HG02973 (cell line): Measurements from ENCODE around the gene SMG6.

ENCODE experiments used
- ATAC-seq: cut with Tn5 transposase; IDR thresholded peaks from one replicate; pipeline ENCODE4 v1.9.1; 2021; ENCODE audit warnings: moderate library complexity; ENCODE audit not compliant: unreplicated experiment

Gene SMG6

DNA sequence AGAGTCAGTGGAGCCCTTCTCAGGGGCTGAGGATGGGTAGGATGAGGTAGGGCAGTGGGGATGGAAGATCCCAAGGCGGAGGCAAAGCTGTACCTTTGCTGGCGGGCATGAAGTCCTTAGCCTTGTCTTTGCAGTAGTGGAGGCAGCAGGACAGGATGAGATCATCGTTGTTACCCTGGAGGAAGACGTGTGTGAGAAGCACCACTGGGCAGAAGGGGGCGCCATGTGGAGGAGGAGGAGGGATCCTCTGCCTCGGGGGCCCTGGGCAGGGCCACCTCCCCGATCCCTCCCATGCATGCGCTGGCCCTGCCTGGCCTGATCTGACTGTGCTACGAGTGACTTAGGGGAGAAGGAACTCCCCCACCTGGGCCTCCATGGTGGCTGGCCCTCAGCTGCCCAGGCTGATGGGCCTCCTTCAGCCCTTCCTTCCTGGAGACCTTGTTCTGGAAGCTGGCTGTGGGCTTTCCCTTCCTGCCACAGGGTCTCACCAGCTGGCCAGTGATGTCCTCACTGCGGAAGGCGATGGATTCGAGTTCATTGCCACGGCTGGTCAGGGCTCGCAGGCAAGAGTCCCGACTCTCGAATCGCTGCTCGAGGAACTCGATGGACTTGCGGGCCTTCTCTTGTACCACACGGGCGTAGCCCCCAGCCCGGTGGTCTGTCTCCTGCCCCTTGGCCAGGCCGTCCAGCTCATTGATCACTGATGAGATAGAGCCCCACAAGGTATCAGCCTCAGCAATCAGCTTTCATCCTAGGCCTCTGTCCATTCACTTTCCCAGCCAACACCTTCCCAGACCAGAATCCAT is 238.4 kb downstream of the SMG6 start:
- no peak for ATAC-seq

DNA sequence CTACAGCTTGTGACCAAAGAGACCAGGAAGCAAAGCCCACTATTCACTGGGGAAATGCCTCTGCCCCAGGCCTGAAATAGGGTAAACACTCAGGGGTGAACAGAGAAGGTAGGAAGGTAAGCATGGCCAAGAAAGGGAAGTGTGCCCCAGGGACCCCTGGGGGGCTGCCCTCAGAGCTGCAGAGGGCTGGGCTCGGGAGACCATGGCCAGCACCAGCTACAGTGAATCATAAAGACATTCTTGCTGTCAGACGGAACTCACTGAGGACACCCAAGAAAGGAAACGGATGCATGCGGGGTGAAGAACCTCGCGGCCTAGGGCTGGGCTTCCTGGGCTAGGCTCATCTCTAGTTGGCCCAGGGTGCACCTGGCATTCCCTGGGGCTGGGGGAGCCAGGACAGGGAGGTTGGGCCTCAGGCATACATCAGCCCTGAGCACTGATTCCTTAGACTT is 239.0 kb downstream of the SMG6 start:
- no peak for ATAC-seq

DNA sequence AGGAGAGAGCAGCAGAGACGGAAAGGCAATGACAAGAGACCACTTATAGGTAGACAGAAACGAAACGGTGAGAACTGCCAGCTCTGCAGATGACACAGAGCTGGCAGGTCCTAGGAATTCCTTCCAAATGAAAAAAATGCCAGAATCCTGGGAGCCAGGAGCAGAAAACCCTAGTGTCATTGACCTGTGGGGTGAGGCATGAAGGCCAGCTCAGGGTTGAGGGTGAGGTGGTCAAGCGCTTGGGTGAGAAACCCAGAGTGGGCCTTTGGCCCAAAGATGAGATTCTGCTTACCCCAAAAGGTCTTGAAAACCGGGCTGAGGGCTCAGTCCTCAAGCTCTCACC is 239.5 kb downstream of the SMG6 start:
- ATAC-seq = no peak

DNA sequence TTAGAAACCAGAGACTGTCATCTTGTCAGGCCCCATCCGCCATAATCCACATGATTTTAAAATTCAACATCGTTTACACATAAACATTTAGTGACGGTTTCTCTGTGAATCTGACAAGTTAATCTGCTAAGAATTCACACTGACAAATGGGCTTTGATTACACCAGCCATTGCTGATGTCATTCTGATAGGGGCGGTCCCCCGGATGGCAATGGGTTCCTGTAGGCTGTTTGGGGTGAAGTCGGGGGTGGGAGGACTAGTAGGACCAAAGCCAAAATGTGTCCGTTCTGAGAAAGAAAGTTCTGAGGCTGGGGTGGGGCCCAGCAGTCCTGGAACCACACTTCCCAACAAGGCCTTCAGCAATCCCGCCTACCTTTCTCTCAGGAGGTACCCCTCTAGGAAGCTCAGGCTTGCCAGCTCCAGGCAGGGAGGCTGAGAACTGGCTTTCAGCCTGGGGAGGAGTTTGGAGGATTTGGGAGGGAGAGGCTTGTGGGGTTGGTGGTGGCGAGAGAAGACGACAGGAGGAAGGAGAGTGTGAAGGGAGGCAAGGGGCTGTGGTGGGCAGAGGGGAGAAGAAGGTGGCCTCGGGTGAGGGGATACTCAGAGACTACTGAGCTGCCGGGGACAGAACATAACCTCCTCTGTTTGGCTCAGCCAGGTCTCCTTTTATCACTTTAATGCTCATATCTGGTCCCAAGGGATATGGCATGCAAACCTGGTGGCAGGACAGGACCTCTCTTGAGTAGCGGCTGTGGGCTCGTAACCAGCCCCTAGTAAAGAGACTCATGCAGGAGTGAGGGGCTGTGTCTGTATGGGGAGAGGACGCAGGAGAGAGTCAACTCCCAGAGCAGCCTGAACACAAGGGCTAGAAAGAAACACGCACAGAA is 240.1 kb downstream of the SMG6 start:
- ATAC-seq = no peak

DNA sequence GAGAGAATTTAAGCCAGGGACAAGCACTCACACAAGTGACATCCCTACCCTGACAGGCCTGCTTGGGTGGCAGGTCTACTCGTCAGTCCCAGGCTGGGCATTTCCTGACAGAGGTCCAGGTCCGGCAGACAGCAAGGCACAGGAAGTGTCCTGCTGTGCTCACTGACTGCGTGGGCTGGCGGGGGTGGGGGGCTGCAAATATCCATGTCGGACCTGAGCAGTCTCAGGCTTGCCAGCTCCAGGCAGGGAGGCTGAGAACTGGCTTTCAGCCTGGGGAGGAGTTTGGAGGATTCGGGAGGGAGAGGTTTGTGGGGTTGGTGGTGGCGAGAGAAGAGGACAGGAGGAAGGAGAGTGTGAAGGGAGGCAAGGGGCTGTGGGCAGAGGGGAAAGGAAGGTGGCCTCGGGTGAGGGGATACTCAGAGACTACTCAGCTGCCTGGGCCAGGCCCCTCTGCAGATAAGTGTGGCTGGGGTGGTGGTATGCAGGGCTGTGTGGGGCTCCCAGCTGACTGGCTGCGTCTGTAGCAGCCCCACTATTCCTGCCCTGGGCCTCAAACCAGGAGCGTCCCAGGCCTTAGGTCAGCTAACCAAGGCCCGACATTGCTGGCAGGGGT is 240.9 kb downstream of the SMG6 start:
- no peak for ATAC-seq

DNA sequence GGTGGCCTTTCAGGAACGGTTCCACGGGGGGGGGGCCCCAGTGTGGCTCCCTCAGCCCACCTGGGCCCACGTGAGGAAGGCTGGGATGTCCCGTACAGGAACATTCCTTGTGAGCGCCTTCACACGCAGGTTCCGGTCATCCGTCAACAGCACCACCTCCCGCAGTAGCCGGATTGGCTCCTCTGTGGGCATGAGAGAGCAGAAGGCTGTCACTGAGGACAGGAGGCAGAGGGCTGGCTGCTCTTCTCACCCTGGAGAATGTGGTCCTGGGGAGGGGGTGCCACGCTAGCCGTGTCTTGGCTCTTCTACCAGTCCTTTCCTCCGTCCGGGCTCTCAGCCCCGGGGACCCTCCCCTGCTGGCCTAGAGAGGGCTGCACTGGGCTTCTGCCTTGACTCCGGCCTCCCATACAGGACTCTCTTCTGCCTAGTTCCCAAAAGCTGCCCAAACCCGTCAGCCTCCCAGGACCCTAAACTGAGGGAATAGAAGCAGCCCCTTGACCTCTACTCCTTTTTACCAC is 242.1 kb downstream of the SMG6 start:
- no peak for ATAC-seq

DNA sequence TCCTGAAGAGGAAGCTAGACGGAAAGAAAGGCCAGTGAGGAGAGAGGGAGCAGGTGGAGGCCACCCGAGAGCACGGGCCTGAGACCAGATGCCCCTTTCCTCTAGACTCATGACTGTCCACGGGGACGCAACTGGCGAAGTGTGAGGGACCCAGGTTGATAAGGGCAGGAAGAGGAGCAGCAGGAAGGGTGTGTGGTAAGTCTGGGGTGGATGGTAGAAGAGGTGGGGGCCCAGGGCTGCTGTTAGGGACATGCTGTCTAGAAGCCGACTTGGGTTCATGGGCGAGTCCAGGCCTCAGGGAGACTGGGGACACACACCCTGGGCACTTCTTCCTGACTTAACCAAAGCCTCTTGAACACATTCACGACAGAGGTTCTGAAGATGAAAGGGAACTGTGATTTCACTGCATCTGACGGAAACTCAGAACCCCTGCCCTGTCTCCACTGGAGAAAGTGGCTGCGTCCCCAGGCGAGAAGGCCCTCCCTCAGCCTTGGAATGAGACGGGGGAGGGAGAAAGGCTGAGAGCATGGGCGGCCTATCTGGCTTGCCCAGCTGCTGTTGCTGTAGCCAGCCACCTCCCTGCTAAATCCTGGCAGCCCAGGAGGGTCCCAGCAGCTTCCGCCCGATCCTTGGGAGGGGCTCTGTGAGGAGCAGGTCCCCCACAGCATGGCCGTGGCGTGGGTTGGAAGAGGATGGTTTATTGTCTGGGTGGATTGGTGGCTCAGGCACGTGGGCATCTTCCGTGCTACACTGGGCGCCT is 242.7 kb downstream of the SMG6 start:
- ATAC-seq = no peak

DNA sequence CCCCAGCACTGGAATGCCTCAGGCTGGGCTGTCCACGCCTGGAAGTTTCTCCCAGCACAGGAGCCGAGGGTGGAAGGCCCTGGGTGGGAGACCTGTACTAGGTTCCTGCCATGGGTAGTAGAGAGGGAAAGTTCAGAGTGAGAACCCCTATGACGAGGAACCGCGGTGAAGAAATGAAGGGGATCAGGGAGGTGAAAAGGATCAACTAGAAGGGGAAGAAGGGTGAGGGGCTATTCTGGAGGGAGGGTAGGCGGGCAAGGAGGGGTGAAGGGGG is 243.3 kb downstream of the SMG6 start:
- no peak for ATAC-seq

DNA sequence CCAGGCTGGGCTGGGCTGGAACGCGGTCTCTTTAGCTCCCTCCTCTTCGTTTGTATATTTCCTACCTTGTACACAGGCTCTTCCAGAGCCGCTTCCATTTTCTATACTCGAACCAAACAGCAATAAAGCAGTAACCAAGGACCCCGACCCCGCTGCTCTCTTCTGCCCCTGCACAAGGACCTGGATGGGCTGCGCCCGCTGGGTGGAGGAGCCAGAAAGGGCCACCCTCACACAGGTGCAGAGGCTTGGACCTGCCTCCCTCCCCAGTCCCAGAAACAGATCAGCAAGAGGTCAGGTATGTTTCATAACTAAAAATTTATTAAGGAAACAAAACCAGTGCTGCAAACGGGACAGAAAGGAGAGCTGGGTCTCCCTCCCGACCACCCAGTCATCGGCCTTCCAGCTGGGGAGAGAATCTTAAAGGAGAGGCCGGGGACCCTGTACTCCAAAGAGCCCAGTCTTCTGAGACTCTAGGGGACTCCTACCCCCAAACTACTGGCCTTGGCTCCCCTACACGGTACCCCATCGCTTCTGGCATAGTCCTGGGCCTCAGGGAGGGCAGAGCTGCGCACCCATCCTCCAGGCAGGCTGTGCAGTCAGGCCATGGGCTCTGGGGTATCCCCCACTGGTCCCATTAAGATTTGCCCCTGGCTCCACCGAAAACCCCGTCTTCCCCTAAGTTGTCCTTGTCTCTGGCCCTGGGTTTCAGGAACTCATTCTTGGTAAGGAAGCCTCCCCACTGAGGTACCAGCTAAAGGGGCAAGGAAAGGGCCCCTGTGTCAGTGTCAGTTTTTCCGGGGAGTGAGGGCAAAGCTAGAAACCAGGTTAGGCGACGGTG is 243.8 kb downstream of the SMG6 start:
- no peak for ATAC-seq

DNA sequence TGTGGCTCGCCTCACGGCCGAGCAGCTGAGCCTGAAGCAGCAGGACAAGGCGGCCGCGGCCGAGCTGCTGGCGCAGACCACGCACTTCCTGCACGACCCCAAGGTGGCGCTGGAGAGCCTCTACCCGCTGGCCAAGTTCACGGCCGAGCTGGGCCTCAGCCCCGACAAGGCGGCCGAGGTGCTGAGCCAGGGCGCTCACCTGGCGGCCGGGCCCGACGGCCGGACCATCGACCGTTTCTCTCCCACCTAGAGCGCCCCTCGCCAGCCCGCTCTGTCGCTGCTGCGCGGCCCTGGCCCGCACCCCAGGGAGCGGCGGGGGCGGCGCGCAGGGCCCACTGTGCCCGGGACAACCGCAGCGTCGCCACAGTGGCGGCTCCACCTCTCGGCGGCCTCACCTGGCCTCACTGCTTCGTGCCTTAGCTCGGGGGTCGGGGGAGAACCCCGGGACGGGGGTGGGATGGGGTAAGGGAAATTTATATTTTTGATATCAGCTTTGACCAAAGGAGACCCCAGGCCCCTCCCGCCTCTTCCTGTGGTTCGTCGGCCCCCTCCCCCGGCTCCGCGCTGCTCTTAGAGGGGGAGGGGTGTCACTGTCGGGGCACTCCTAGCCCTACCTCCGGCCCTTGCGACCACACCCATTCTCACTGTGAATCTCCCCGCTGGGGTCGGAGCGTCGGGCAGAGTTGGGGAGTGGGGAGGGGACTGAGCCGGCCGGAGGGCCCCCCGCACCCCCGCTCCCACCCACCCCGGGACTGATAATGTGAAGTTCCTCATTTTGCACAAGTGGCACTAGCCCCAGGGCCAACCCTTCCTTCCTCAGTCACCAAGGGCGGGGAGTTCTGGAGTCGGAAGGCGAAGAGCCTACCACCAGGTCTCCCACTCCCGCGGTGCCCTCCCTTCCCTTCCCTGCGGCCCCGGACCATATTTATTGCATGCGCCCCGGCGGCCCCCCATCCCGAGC is 244.7 kb downstream of the SMG6 start:
- no peak for ATAC-seq

DNA sequence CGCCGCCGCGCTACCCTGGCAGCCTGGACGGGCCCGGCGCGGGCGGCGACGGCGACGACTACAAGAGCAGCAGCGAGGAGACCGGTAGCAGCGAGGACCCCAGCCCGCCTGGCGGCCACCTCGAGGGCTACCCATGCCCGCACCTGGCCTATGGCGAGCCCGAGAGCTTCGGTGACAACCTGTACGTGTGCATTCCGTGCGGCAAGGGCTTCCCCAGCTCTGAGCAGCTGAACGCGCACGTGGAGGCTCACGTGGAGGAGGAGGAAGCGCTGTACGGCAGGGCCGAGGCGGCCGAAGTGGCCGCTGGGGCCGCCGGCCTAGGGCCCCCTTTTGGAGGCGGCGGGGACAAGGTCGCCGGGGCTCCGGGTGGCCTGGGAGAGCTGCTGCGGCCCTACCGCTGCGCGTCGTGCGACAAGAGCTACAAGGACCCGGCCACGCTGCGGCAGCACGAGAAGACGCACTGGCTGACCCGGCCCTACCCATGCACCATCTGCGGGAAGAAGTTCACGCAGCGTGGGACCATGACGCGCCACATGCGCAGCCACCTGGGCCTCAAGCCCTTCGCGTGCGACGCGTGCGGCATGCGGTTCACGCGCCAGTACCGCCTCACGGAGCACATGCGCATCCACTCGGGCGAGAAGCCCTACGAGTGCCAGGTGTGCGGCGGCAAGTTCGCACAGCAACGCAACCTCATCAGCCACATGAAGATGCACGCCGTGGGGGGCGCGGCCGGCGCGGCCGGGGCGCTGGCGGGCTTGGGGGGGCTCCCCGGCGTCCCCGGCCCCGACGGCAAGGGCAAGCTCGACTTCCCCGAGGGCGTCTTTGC is 245.6 kb downstream of the SMG6 start:
- ATAC-seq = no peak

DNA sequence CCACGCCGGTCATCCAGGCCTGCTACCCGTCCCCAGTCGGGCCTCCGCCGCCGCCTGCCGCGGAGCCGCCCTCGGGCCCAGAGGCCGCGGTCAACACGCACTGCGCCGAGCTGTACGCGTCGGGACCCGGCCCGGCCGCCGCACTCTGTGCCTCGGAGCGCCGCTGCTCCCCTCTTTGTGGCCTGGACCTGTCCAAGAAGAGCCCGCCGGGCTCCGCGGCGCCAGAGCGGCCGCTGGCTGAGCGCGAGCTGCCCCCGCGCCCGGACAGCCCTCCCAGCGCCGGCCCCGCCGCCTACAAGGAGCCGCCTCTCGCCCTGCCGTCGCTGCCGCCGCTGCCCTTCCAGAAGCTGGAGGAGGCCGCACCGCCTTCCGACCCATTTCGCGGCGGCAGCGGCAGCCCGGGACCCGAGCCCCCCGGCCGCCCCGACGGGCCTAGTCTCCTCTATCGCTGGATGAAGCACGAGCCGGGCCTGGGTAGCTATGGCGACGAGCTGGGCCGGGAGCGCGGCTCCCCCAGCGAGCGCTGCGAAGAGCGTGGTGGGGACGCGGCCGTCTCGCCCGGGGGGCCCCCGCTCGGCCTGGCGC is 246.3 kb downstream of the SMG6 start:
- ATAC-seq = no peak

DNA sequence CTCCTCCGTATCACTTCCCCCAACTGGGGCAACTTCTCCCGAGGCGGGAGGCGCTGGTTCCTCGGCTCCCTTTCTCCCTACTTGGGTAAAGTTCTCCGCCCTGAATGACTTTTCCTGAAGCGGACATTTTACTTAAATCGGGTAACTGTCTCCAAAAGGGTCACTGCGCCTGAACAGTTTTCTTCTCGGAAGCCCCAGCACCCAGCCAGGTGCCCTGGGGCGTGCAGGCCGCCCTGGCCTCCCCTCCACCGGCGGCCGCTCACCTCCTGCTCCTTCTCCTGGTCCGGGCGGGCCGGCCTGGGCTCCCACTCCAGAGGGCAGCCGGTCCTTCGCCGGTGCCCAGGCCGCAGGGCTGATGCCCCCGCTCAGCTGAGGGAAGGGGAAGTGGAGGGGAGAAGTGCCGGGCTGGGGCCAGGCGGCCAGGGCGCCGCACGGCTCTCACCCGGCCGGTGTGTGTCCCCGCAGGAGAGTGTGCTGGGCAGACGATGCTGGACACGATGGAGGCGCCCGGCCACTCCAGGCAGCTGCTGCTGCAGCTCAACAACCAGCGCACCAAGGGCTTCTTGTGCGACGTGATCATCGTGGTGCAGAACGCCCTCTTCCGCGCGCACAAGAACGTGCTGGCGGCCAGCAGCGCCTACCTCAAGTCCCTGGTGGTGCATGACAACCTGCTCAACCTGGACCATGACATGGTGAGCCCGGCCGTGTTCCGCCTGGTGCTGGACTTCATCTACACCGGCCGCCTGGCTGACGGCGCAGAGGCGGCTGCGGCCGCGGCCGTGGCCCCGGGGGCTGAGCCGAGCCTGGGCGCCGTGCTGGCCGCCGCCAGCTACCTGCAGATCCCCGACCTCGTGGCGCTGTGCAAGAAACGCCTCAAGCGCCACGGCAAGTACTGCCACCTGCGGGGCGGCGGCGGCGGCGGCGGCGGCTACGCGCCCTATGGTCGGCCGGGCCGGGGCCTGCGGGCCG is 247.1 kb downstream of the SMG6 start:
- no peak for ATAC-seq

DNA sequence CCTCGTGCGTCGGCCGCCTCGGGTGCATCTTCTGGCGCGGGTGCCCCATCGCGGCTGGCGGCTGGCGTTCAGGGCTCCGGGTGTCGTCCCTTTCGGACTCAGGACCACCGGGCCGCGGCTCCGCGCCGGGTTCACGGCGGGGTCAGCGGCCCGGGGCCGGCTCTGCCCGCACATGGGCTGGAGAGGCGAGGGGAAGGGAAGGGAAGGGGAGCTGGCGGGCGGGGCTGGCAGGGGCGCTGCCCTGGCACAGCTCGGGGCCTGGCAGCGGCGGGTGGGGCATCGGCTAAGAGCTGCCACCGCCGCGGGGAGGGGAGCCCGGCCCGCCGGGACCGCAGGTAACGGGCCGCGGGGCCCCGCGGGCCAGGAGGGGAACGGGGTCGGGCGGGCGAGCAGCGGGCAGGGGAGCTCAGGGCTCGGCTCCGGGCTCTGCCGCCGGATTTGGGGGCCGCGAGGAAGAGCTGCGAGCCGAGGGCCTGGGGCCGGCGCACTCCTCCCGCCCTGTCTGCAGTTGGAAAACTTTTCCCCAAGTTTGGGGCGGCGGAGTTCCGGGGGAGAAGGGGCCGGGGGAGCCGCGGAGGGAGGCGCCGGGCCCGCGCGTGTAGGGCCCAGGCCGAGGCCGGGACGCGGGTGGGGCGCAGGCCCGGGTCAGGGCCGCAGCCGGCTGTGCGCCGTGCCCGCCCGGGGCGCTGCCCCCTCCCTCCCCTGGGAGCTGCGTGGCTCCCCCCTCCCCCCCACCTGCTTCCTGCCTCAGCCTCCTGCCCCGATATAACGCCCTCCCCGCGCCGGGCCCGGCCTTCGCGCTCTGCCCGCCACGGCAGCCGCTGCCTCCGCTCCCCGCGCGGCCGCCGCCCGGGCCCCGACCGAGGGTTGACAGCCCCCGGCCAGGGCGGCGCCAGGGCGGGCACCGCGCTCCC is 248.0 kb downstream of the SMG6 start:
- no peak for ATAC-seq

DNA sequence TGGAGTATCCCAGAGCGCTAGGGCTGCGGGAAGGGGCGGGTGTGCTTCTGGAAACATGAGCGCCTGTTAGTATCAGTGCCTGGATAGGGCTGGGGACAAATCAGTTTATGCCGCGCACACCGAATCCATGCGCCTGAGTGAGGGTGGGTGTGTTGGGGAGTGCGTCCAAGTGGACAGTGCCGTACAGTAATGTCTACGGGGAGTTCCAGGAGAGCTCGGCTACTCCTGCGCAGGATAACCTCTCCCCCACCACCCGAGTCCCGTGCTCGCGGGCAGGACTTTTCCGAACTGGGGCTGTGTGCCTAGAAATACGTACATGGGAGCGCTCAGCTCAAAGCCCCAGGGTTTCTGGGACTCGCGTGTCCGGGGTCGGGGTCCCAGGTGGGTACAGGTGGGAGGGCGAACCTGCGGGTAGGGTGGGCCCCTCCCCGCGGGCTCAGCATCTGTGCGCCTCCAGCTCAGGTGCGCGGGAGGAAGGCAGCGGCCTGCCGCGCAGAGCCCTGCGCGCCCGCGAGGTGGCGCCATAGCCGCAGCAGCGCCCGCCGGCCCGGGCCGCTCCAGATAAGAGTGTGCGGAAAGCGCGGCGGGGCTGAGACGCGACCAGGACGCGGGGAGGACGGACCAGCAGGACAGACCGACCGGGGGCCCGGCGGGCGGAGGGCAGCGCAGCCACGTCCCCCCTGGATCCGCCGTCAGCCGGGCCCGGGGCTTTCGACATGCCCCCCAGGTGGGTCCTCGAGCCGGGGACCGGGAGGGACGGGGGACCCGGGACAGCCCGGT is 248.9 kb downstream of the SMG6 start, which contains the start of gene HIC1:
Gene HIC1, plus strand, starts transcription at position 592 of the 780 bp plus-strand sequence. CDS start 1,588 bp downstream, outside the sequence.
- peak; percentile 28 for ATAC-seq
